ENCODE data around the gene FANK1.

FANK1 gene

GRCh38 chr10:125984346-125984745 is 88.0 kb downstream of the FANK1 start:
- no peak for DNase-seq (ENCODE audit: low read depth)
- TF ChIP-seq, protein P1, sequence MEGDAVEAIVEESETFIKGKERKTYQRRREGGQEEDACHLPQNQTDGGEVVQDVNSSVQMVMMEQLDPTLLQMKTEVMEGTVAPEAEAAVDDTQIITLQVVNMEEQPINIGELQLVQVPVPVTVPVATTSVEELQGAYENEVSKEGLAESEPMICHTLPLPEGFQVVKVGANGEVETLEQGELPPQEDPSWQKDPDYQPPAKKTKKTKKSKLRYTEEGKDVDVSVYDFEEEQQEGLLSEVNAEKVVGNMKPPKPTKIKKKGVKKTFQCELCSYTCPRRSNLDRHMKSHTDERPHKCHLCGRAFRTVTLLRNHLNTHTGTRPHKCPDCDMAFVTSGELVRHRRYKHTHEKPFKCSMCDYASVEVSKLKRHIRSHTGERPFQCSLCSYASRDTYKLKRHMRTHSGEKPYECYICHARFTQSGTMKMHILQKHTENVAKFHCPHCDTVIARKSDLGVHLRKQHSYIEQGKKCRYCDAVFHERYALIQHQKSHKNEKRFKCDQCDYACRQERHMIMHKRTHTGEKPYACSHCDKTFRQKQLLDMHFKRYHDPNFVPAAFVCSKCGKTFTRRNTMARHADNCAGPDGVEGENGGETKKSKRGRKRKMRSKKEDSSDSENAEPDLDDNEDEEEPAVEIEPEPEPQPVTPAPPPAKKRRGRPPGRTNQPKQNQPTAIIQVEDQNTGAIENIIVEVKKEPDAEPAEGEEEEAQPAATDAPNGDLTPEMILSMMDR (IDR thresholded peaks at IDR 0.05; ENCODE audit: control insufficient read depth, insufficient read depth, low read depth, low read length, missing control alignments): no peak

GRCh38 chr10:125984865-125985495 is 88.6 kb downstream of the FANK1 start:
- DNase-seq (ENCODE audit: low read depth): no peak
- no peak overlapping the region for H3K4me3 ChIP-seq (ENCODE audit: control insufficient read depth, low read depth, low read length)
- TF ChIP-seq, protein P1 (IDR thresholded peaks at IDR 0.05; ENCODE audit: control insufficient read depth, insufficient read depth, low read depth, low read length, missing control alignments): no peak

More at GRCh38 chr10:125984346-125984745, 88.0 kb downstream of the FANK1 start:
- no peak overlapping the region for H3K4me3 ChIP-seq (ENCODE audit: control insufficient read depth, low read depth, low read length)

- DNase-seq (ENCODE audit: low read depth): no peak
- TF ChIP-seq, protein P1 (IDR thresholded peaks at IDR 0.05; ENCODE audit: control insufficient read depth, insufficient read depth, low read depth, low read length, missing control alignments): no peak
- no peak overlapping the region for H3K4me3 ChIP-seq (ENCODE audit: control insufficient read depth, low read depth, low read length)
Measured at GRCh38 chr10:125985557-125986240, 89.3 kb downstream of the FANK1 start.

DNA sequence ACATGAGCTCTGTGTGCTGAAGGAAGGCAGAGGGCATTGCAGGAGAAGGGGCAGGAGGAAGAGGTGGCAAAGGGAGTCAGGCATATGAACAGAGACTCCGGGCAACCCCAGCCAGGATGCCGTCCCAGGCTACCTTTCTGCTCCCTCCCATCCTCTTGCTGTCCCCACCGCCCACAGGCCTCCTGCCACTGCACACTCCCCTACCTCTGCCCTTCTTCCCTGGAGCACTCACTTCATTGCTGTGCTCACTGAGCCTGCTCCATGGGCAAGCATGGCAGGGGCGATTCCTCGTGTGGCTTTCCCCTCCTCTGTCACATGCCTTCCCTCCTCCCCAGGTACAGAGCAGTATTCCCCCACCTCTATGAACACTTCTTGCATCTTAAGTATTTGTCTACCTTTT is 93.4 kb downstream of the FANK1 start:
- no peak overlapping the region for H3K4me3 ChIP-seq (ENCODE audit: control insufficient read depth, low read depth, low read length)
- TF ChIP-seq, protein P1 (IDR thresholded peaks at IDR 0.05; ENCODE audit: control insufficient read depth, insufficient read depth, low read depth, low read length, missing control alignments): no peak
- no peak for DNase-seq (ENCODE audit: low read depth)

DNA sequence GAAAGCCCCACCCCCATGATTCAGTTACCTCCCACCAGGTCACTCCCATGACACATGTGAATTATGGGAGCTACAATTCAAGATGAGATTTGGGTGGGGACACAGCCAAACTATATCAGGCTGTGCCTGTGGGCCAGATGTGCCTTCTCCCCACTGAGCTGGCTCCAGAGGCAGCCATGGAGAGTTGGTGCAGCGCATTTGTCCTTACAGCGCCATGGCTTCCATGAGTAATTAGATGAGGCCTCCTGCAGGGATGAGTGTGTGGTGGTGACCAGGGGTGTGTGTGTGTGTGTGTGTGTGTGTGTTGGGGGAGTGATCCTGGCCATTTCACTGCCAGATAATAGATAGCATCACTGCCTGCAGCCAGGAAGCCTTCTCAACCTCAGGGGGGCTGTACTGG is 94.6 kb downstream of the FANK1 start:
- DNase-seq (ENCODE audit: low read depth): no peak
- TF ChIP-seq, protein P1 (IDR thresholded peaks at IDR 0.05; ENCODE audit: control insufficient read depth, insufficient read depth, low read depth, low read length, missing control alignments): no peak
- H3K4me3 ChIP-seq (ENCODE audit: control insufficient read depth, low read depth, low read length): no peak overlapping the region

DNA sequence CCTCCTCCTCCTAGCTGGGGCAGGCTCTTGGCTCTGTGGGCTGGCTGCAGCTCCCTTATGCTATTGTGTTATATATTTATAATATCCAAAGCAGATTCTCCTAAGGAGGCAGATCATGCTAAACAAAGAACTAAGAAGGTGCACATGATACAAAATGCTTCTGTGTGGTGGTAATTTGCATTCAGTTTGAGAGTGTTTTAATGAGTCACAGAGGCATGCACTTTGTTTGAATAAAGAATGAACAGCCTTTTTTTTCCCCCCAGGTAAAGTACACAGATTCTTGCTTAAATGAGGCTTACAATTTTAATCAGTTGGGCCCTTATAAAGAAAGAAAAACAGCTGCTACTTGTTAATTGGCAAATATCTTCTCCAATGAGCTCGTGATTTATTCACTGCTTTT is 95.0 kb downstream of the FANK1 start:
- TF ChIP-seq, protein P1 (IDR thresholded peaks at IDR 0.05; ENCODE audit: control insufficient read depth, insufficient read depth, low read depth, low read length, missing control alignments): no peak
- no peak overlapping the region for H3K4me3 ChIP-seq (ENCODE audit: control insufficient read depth, low read depth, low read length)
- DNase-seq (ENCODE audit: low read depth): no peak
